ENCODE results near the gene RUSF1.

GRCh38 chr16:31505483-31505882 lies 2.7 kb downstream of the RUSF1 start:
- TF ChIP-seq, protein P1, sequence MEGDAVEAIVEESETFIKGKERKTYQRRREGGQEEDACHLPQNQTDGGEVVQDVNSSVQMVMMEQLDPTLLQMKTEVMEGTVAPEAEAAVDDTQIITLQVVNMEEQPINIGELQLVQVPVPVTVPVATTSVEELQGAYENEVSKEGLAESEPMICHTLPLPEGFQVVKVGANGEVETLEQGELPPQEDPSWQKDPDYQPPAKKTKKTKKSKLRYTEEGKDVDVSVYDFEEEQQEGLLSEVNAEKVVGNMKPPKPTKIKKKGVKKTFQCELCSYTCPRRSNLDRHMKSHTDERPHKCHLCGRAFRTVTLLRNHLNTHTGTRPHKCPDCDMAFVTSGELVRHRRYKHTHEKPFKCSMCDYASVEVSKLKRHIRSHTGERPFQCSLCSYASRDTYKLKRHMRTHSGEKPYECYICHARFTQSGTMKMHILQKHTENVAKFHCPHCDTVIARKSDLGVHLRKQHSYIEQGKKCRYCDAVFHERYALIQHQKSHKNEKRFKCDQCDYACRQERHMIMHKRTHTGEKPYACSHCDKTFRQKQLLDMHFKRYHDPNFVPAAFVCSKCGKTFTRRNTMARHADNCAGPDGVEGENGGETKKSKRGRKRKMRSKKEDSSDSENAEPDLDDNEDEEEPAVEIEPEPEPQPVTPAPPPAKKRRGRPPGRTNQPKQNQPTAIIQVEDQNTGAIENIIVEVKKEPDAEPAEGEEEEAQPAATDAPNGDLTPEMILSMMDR (IDR thresholded peaks at IDR 0.05; ENCODE audit: insufficient read depth, low read length, poor library complexity, severe bottlenecking): no peak
- TF ChIP-seq EZH2phosphoT487 (conservative IDR thresholded peaks at IDR 0.05; ENCODE audit: low read length): no peak
